SH-SY5Y (cell line): ENCODE data around the gene ZCCHC24.

Source experiments
- GATA2 ChIP-seq: IDR thresholded peaks from 2 replicates; pipeline ENCODE4 v1.6.1; 2011; ENCODE audit warnings: mild to moderate bottlenecking, low read depth, low read length
- GATA3 ChIP-seq: IDR thresholded peaks from 2 replicates; pipeline ENCODE4 v1.6.1; 2011; ENCODE audit warnings: low read depth, mild to moderate bottlenecking, low read length, moderate library complexity

GRCh38 chr10:79334573-79334972, 110.9 kb downstream of the ZCCHC24 start:
- TF ChIP-seq GATA2 (no peak), GATA3 (no peak)
